ENCODE results near the gene PSKH1.

DNA sequence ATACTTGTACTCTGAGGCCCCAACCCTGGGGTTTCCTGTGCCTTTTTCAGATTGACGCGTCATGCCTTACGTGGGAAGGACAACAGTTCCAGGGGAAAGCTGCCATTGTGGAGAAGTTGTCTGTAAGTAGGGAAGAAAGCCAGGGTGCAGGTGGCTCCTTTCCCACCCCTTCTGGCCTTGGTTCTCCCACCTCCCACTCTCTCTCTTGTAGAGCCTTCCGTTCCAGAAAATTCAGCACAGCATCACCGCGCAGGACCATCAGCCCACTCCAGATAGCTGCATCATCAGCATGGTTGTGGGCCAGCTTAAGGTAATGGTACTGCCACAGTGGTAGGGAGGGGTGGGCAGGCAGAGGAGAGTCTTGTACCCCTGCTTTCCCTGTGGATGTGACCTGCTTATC, 24.8 kb upstream of the PSKH1 start:
- TF ChIP-seq CTCF (IDR thresholded peaks at IDR 0.05; ENCODE audit: insufficient read depth, low read length) (no peak), GABPA (IDR thresholded peaks at IDR 0.05; ENCODE audit: low read depth) (no peak), REST (IDR thresholded peaks at IDR 0.05; ENCODE audit: insufficient replicate concordance, low read depth) (no peak), POLR2AphosphoS5 (IDR thresholded peaks at IDR 0.05; ENCODE audit: low read depth) (no peak)

Measured in HL-60 (cell line).